ENCODE results near the gene DEFB113.

The DEFB113 gene

GRCh38 chr6:49986551-49986950 is 17.1 kb upstream of the DEFB113 start:
- Histone ChIP-seq H3K4me1 (ENCODE audit: insufficient read depth, low read length, poor library complexity, severe bottlenecking) (no peaks in the 10 kb centered on the region), H3K4me3 (ENCODE audit: low read length, poor library complexity, severe bottlenecking) (no peak overlapping the region), H3K4me2 (ENCODE audit: low read depth, low read length, poor library complexity, severe bottlenecking) (no peak overlapping the region), H4K20me1 (ENCODE audit: insufficient read depth, low read length, poor library complexity, severe bottlenecking) (no peaks in the 10 kb centered on the region), H3K79me2 (ENCODE audit: insufficient read depth, low read length) (no peaks in the 10 kb centered on the region), H3K9me2 (replicated peaks; ENCODE audit: low read depth, low read length) (no peaks in the 10 kb centered on the region), H2AFZ (ENCODE audit: low read length) (no peak overlapping the region), H3K27me3 (ENCODE audit: insufficient read depth, low read length, poor library complexity, severe bottlenecking) (no peaks in the 10 kb centered on the region), H3K9ac (ENCODE audit: low read depth, low read length, poor library complexity, severe bottlenecking) (no peak overlapping the region), H3F3A (ENCODE audit: low read depth) (no peaks in the 10 kb centered on the region), H3K36me3 (ENCODE audit: insufficient read depth, low read length) (no peaks in the 10 kb centered on the region), H3K9me3 (ENCODE audit: insufficient read depth, low read depth, low read length) (no peaks in the 10 kb centered on the region; the same call in 1 of the 2 replicates)
- TF ChIP-seq, protein P1, sequence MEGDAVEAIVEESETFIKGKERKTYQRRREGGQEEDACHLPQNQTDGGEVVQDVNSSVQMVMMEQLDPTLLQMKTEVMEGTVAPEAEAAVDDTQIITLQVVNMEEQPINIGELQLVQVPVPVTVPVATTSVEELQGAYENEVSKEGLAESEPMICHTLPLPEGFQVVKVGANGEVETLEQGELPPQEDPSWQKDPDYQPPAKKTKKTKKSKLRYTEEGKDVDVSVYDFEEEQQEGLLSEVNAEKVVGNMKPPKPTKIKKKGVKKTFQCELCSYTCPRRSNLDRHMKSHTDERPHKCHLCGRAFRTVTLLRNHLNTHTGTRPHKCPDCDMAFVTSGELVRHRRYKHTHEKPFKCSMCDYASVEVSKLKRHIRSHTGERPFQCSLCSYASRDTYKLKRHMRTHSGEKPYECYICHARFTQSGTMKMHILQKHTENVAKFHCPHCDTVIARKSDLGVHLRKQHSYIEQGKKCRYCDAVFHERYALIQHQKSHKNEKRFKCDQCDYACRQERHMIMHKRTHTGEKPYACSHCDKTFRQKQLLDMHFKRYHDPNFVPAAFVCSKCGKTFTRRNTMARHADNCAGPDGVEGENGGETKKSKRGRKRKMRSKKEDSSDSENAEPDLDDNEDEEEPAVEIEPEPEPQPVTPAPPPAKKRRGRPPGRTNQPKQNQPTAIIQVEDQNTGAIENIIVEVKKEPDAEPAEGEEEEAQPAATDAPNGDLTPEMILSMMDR (conservative IDR thresholded peaks at IDR 0.05; ENCODE audit: low read length), result no peak
- no peak for TF ChIP-seq EZH2phosphoT487 (IDR thresholded peaks at IDR 0.05; ENCODE audit: borderline replicate concordance)

GRCh38 chr6:49982046-49982445 is 12.6 kb upstream of the DEFB113 start:
- H3K4me3 ChIP-seq (ENCODE audit: low read length, poor library complexity, severe bottlenecking), result no peak overlapping the region
- no peaks in the 10 kb centered on the region for H3K9me2 ChIP-seq (replicated peaks; ENCODE audit: low read depth, low read length)
- no peaks in the 10 kb centered on the region for H3K79me2 ChIP-seq (ENCODE audit: insufficient read depth, low read length)
- H4K20me1 ChIP-seq (ENCODE audit: insufficient read depth, low read length, poor library complexity, severe bottlenecking), result no peaks in the 10 kb centered on the region
- no peak overlapping the region for H3K9ac ChIP-seq (ENCODE audit: low read depth, low read length, poor library complexity, severe bottlenecking)
- no peaks in the 10 kb centered on the region for H3K27me3 ChIP-seq (ENCODE audit: insufficient read depth, low read length, poor library complexity, severe bottlenecking)
- TF ChIP-seq EZH2phosphoT487 (IDR thresholded peaks at IDR 0.05; ENCODE audit: borderline replicate concordance), result no peak
- TF ChIP-seq, protein P1 (conservative IDR thresholded peaks at IDR 0.05; ENCODE audit: low read length), result no peak
- no peak overlapping the region for H2AFZ ChIP-seq (ENCODE audit: low read length)
- H3K4me2 ChIP-seq (ENCODE audit: low read depth, low read length, poor library complexity, severe bottlenecking), result no peak overlapping the region
- no peaks in the 10 kb centered on the region for H3K36me3 ChIP-seq (ENCODE audit: insufficient read depth, low read length)
- peaks cover 6% of the 10 kb centered on the region for H3K4me1 ChIP-seq (ENCODE audit: insufficient read depth, low read length, poor library complexity, severe bottlenecking)
- H3F3A ChIP-seq (ENCODE audit: low read depth), result no peaks in the 10 kb centered on the region
- H3K9me3 ChIP-seq (ENCODE audit: insufficient read depth, low read depth, low read length), result no peaks in the 10 kb centered on the region

- no peaks in the 10 kb centered on the region for H3K27me3 ChIP-seq (ENCODE audit: insufficient read depth, low read length, poor library complexity, severe bottlenecking)
- no peaks in the 10 kb centered on the region for H4K20me1 ChIP-seq (ENCODE audit: insufficient read depth, low read length, poor library complexity, severe bottlenecking)
- H3K9me3 ChIP-seq (ENCODE audit: insufficient read depth, low read depth, low read length), result no peaks in the 10 kb centered on the region
- H3K79me2 ChIP-seq (ENCODE audit: insufficient read depth, low read length), result no peaks in the 10 kb centered on the region
- no peak overlapping the region for H3K9ac ChIP-seq (ENCODE audit: low read depth, low read length, poor library complexity, severe bottlenecking)
- peaks cover 6% of the 10 kb centered on the region for H3K4me1 ChIP-seq (ENCODE audit: insufficient read depth, low read length, poor library complexity, severe bottlenecking)
- no peak overlapping the region for H3K4me2 ChIP-seq (ENCODE audit: low read depth, low read length, poor library complexity, severe bottlenecking)
- TF ChIP-seq EZH2phosphoT487 (IDR thresholded peaks at IDR 0.05; ENCODE audit: borderline replicate concordance), result no peak
- TF ChIP-seq, protein P1 (conservative IDR thresholded peaks at IDR 0.05; ENCODE audit: low read length), result no peak
- H3K9me2 ChIP-seq (replicated peaks; ENCODE audit: low read depth, low read length), result no peaks in the 10 kb centered on the region
- H2AFZ ChIP-seq (ENCODE audit: low read length), result no peak overlapping the region
- H3K4me3 ChIP-seq (ENCODE audit: low read length, poor library complexity, severe bottlenecking), result no peak overlapping the region
- H3F3A ChIP-seq (ENCODE audit: low read depth), result no peaks in the 10 kb centered on the region
- no peaks in the 10 kb centered on the region for H3K36me3 ChIP-seq (ENCODE audit: insufficient read depth, low read length)
Observed at GRCh38 chr6:49980898-49981297, 11.5 kb upstream of the DEFB113 start.

Measured in Loucy (cell line).